PC-9 (cell line): ENCODE data around the gene PAK3. TPM values are rescaled to one million over a fixed set of nuclear protein-coding genes. Genes with fewer than 3 reads are reported as not detected.

Experiments
- BruUV-seq: library from RNA; stranded (reverse); fragments of 400-500 nt; replicated peaks from 2 replicates; lab custom pipeline; 2021; lab: Mats Ljungman, UMichigan
- CTCF ChIA-PET: fragments of 300-600 bp; sonication (Branson Sonifier 250); formaldehyde crosslinking; loops from one replicate; lab custom pipeline; 2022; ENCODE audit warnings: antibody characterized with exemption; lab: Charles Lee
- POLR2A ChIA-PET: fragments of 300-600 bp; sonication (Branson Sonifier 250); formaldehyde crosslinking; loops from one replicate; lab custom pipeline; 2022; ENCODE audit warnings: antibody characterized with exemption; ENCODE audit not compliant: unreplicated experiment; lab: Charles Lee
- DNase-seq, 2 experiments: peaks; one replicate each; pipeline versions ENCODE4 v3.0.0 to v3.0.0-alpha.2; 2015 to 2022; ENCODE audit warnings: mixed read lengths in 1 of 2
- H2AFZ ChIP-seq: fragments of 200-600 bp; sonication (generic); 2 replicates; pipeline ENCODE4 v1.8.1; 2017; ENCODE audit warnings: antibody characterized with exemption
- H3F3A ChIP-seq: fragments of 200-600 bp; sonication (generic); 2 replicates; pipeline ENCODE4 v1.8.1; 2017; ENCODE audit warnings: antibody characterized with exemption, mild to moderate bottlenecking, low read depth; ENCODE audit not compliant: insufficient read depth
- H3K27ac ChIP-seq: fragments of 200-600 bp; sonication (generic); 2 replicates; pipeline ENCODE4 v1.6.1; 2016; ENCODE audit warnings: mixed run types
- H3K27me3 ChIP-seq: fragments of 200-600 bp; sonication (generic); 2 replicates; pipeline ENCODE4 v1.6.1; 2016; ENCODE audit warnings: low read depth, mixed run types; ENCODE audit not compliant: insufficient read depth
- H3K36me3 ChIP-seq: fragments of 200-600 bp; sonication (generic); 2 replicates; pipeline ENCODE4 v1.6.1; 2016; ENCODE audit warnings: low read depth, mixed run types
- H3K4me1 ChIP-seq: fragments of 200-600 bp; sonication (generic); replicated peaks from 2 replicates; pipeline ENCODE4 v1.6.1; 2016; ENCODE audit warnings: mixed run types; ENCODE audit not compliant: insufficient read depth
- H3K4me2 ChIP-seq: fragments of 200-600 bp; sonication (generic); 2 replicates; pipeline ENCODE4 v1.6.1; 2017; ENCODE audit warnings: mixed run types
- H3K4me3 ChIP-seq: fragments of 200-600 bp; sonication (generic); 2 replicates; pipeline ENCODE4 v1.6.1; 2016; ENCODE audit warnings: mixed run types
- H3K79me2 ChIP-seq: fragments of 200-600 bp; sonication (generic); 2 replicates; pipeline ENCODE4 v1.6.1; 2017; ENCODE audit warnings: low read depth, mixed run types
- H3K9me2 ChIP-seq: fragments of 200-600 bp; sonication (generic); 2 replicates; pipeline ENCODE4 v1.8.1; 2017; ENCODE audit warnings: mild to moderate bottlenecking; ENCODE audit not compliant: insufficient read depth
- H3K9me3 ChIP-seq: fragments of 200-600 bp; sonication (generic); 2 replicates; pipeline ENCODE4 v1.8.1; 2016; ENCODE audit warnings: low read depth; ENCODE audit not compliant: insufficient read depth
- H4K20me1 ChIP-seq: fragments of 200-600 bp; sonication (generic); 2 replicates; pipeline ENCODE4 v1.8.1; 2017; ENCODE audit not compliant: insufficient read depth
- CTCF ChIP-seq: fragments of 200-600 bp; sonication (generic); conservative IDR thresholded peaks from 2 replicates; pipeline ENCODE4 v1.6.1; 2017; ENCODE audit warnings: mixed run types, antibody characterized with exemption, mild to moderate bottlenecking, moderate library complexity
- EZH2 ChIP-seq: fragments of 200-600 bp; sonication (generic); IDR thresholded peaks from 2 replicates; pipeline ENCODE4 v1.8.0; 2017; ENCODE audit warnings: antibody characterized with exemption, low read depth
- intact Hi-C: fragments of 100-400 bp; cut with micrococcal nuclease; formaldehyde crosslinking; loops from one replicate; pipeline ENCODE4 v1.10.0; 2022; ENCODE audit not compliant: unreplicated experiment
- total RNA-seq: library from RNA; stranded (reverse); gene quantifications from 2 replicates; pipeline ENCODE4 v1.2.3, GENCODE V29; 2021

PAK3 gene
- total RNA-seq, 1 experiment from 2014 or later, result not detected

GRCh38 chrX:111254896-111255693 is 159.1 kb downstream of the PAK3 start:
- DNase-seq, result no peak
- intact Hi-C loops, result no loop called here
- POLR2A ChIA-PET, result no interaction called here
- Histone ChIP-seq H4K20me1 (no peaks in the 10 kb centered on the region), H3K4me2 (no peak overlapping the region), H2AFZ (no peak overlapping the region), H3K27ac (no peak overlapping the region), H3K27me3 (peaks cover 18% of the 10 kb centered on the region; the same call in 1 of the 2 replicates), H3K9me3 (no peaks in the 10 kb centered on the region), H3K79me2 (no peaks in the 10 kb centered on the region), H3F3A (no peaks in the 10 kb centered on the region), H3K4me3 (no peak overlapping the region), H3K9me2 (no peaks in the 10 kb centered on the region), H3K4me1 (no peaks in the 10 kb centered on the region), H3K36me3 (no peaks in the 10 kb centered on the region)
- TF ChIP-seq CTCF (no peak), EZH2 (no peak)
- CTCF ChIA-PET, result no interaction called here
- no TSS peak for BruUV-seq

- no peak for TF ChIP-seq EZH2
- H3K36me3 ChIP-seq, result no peaks in the 10 kb centered on the region
- ChIA-PET CTCF (no interaction called here), POLR2A (no interaction called here)
- H3K79me2 ChIP-seq, result no peaks in the 10 kb centered on the region
- H3K4me2 ChIP-seq, result no peak overlapping the region
- no peak for DNase-seq
- no peaks in the 10 kb centered on the region for H3K9me3 ChIP-seq
- no peaks in the 10 kb centered on the region for H3K9me2 ChIP-seq
- H3K27me3 ChIP-seq, result no peaks in the 10 kb centered on the region
- H3K27ac ChIP-seq, result no peak overlapping the region
- no peaks in the 10 kb centered on the region for H3F3A ChIP-seq
- no peak overlapping the region for H2AFZ ChIP-seq
- no TSS peak for BruUV-seq
- no peaks in the 10 kb centered on the region for H4K20me1 ChIP-seq
- no peaks in the 10 kb centered on the region for H3K4me1 ChIP-seq
- intact Hi-C loops, result no loop called here
- no peak overlapping the region for H3K4me3 ChIP-seq
Measured at GRCh38 chrX:111257733-111258132, 161.7 kb downstream of the PAK3 start.

GRCh38 chrX:111259559-111259958 is 163.6 kb downstream of the PAK3 start:
- H3K4me1 ChIP-seq, result no peaks in the 10 kb centered on the region
- no peak for DNase-seq
- H3K79me2 ChIP-seq, result no peaks in the 10 kb centered on the region
- intact Hi-C loops, result no loop called here
- CTCF ChIA-PET, result no interaction called here
- no TSS peak for BruUV-seq
- no peaks in the 10 kb centered on the region for H3F3A ChIP-seq
- no peak overlapping the region for H2AFZ ChIP-seq
- H3K9me2 ChIP-seq, result no peaks in the 10 kb centered on the region
- no peak overlapping the region for H3K4me3 ChIP-seq
- H3K36me3 ChIP-seq, result no peaks in the 10 kb centered on the region
- POLR2A ChIA-PET, result no interaction called here
- H3K9me3 ChIP-seq, result no peaks in the 10 kb centered on the region
- H3K27me3 ChIP-seq, result no peaks in the 10 kb centered on the region
- H3K4me2 ChIP-seq, result no peak overlapping the region
- no peaks in the 10 kb centered on the region for H4K20me1 ChIP-seq
- no peak for TF ChIP-seq CTCF
- no peak for TF ChIP-seq EZH2
- no peak overlapping the region for H3K27ac ChIP-seq
